Ascending aorta (tissue), 2 donors: ENCODE measurements around the gene COL6A2. TPM values are rescaled to one million over a fixed set of nuclear protein-coding genes. Genes with fewer than 3 reads are reported as not detected.
"Not testable (repeated sequence)": the region's sequence is repeated elsewhere in the genome, so short reads cannot be mapped to it uniquely, and the experiment has no call there.

ENCODE experiments used
- DNase-seq, 2 donors: peaks; one replicate each; pipeline ENCODE4 v3.0.0-alpha.2; 2019; ENCODE audit warnings: low spot score in 2 of 2
- H3K27ac ChIP-seq, 2 donors: fragments of 200-600 bp; sonication (generic); one replicate each; pipeline ENCODE4 v1.5.1; 2016 to 2017; ENCODE audit warnings: mild to moderate bottlenecking in 1 of 2
- H3K27me3 ChIP-seq: fragments of 200-600 bp; sonication (generic); one replicate; pipeline ENCODE4 v1.5.1; 2017
- H3K36me3 ChIP-seq, 2 donors: fragments of 200-600 bp; sonication (generic); one replicate each; pipeline ENCODE4 v1.5.1; 2016
- H3K4me1 ChIP-seq, 2 donors: fragments of 200-600 bp; sonication (generic); one replicate each; pipeline ENCODE4 v1.5.1; 2016 to 2017; ENCODE audit warnings: mild to moderate bottlenecking in 1 of 2
- H3K4me3 ChIP-seq, 2 donors: fragments of 200-600 bp; sonication (generic); one replicate each; pipeline ENCODE4 v1.5.1; 2016 to 2017; ENCODE audit warnings: mild to moderate bottlenecking in 1 of 2
- H3K9me3 ChIP-seq, 2 donors: fragments of 200-600 bp; sonication (generic); one replicate each; pipeline ENCODE4 v1.5.1; 2016
- CTCF ChIP-seq, 3 experiments: fragments of 200-600 bp in 2 of 3; fragments of 450-650 bp in 1 of 3; sonication (generic) in 2 of 3; IDR thresholded peaks; one replicate each; pipeline ENCODE4 v1.5.1; 2016 to 2019; ENCODE audit warnings: antibody characterized with exemption in 3 of 3, mild to moderate bottlenecking in 1 of 3, moderate library complexity in 1 of 3
- intact Hi-C: fragments of 100-400 bp; cut with DNase I; formaldehyde crosslinking; loops from one replicate; pipeline ENCODE4 v1.15.1; 2023
- total RNA-seq: library from RNA; depleted of rRNA; stranded (reverse); fragments of >200 nt; gene quantifications from one replicate; pipeline ENCODE4 v1.1.0, GENCODE V29; 2016

Gene COL6A2
- total RNA-seq, 1 donor from 2014 or later = 1,704 TPM

- Histone ChIP-seq H3K4me3 (no peak overlapping the region), H3K4me1 (no peaks in the 10 kb centered on the region), H3K9me3 (no peaks in the 10 kb centered on the region), H3K27ac (no peak overlapping the region), H3K36me3 (no peaks in the 10 kb centered on the region), H3K27me3 (no peaks in the 10 kb centered on the region)
- no peak for TF ChIP-seq CTCF (IDR thresholded peaks at IDR 0.05)
- DNase-seq = peak in 1 of 2 donors; percentile 31
- intact Hi-C loops = no loop called here
Observed at GRCh38 chr21:46172863-46173528, 75.1 kb downstream of the COL6A2 start.

- Histone ChIP-seq H3K4me3 (no peak overlapping the region), H3K27ac (no peak overlapping the region), H3K4me1 (no peaks in the 10 kb centered on the region), H3K9me3 (no peaks in the 10 kb centered on the region), H3K27me3 (no peaks in the 10 kb centered on the region), H3K36me3 (no peaks in the 10 kb centered on the region)
- TF ChIP-seq CTCF (IDR thresholded peaks at IDR 0.05) = no peak
- DNase-seq = peak in 1 of 2 donors; percentile 39
- intact Hi-C loops = no loop called here
Observed at GRCh38 chr21:46173573-46173972, 75.7 kb downstream of the COL6A2 start.

- intact Hi-C loops = not testable (repeated sequence)
Observed at GRCh38 chr21:46176443-46177129, 78.7 kb downstream of the COL6A2 start.

GRCh38 chr21:46178961-46179360 is 81.0 kb downstream of the COL6A2 start:
- Histone ChIP-seq H3K36me3 (no peaks in the 10 kb centered on the region), H3K27ac (no peak overlapping the region), H3K27me3 (no peaks in the 10 kb centered on the region), H3K4me3 (no peak overlapping the region), H3K9me3 (no peaks in the 10 kb centered on the region), H3K4me1 (no peaks in the 10 kb centered on the region)
- no peak for TF ChIP-seq CTCF (IDR thresholded peaks at IDR 0.05)
- intact Hi-C loops = no loop called here
- DNase-seq = no peak

More at GRCh38 chr21:46176443-46177129, 78.7 kb downstream of the COL6A2 start:
- H3K9me3 ChIP-seq, H3K4me3 ChIP-seq, H3K4me1 ChIP-seq, H3K36me3 ChIP-seq, H3K27ac ChIP-seq, H3K27me3 ChIP-seq, DNase-seq: not testable (repeated sequence)

Other genes with a start within 250 kb of the COL6A2 start
- gene COL6A1, start 116.3 kb upstream of the COL6A2 start, total RNA-seq = 1,564 TPM
- gene FTCD, start 57.5 kb downstream of the COL6A2 start, total RNA-seq = 0.85 TPM
- 37.4 TPM for gene SPATC1L, start 86.3 kb downstream of the COL6A2 start, total RNA-seq
- gene LSS, start 130.7 kb downstream of the COL6A2 start, total RNA-seq = 49.4 TPM
- 121 TPM for gene MCM3AP, start 187.5 kb downstream of the COL6A2 start, total RNA-seq
- gene YBEY, start 188.2 kb downstream of the COL6A2 start, total RNA-seq = 0.53 TPM
- 3.2 TPM for gene C21orf58, start 225.8 kb downstream of the COL6A2 start, total RNA-seq
- gene PCNT, start 226.0 kb downstream of the COL6A2 start, total RNA-seq = 39.9 TPM